ENCODE data around the gene SIRPB2.

Gene SIRPB2

DNA sequence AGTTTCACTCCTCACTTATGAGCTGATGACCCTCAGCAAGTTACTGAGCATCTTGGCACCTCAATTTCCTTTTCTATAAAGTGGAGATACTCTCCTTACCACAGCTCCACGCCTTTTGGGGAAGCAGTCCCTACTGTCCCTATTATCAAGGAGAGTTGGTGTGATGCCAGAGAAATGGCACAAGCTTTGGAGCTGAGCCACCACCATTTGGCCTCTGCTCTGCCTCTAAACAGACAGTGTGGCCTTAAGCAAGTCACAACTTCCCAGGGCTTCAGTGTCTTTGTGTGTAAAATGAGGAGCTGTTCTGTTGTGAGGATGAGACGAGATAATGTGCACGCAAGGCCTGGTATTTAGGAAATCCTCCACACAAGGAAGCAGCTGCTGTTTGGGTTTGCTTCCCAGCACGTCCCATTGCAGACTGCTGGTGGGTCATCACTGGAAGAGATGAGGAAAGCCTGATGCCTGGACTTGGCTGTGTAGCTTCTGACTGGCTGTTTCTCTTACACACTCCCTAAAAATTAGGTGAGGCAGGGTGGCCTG, 43.1 kb downstream of the SIRPB2 start:
- no peak for TF ChIP-seq EZH2phosphoT487 (conservative IDR thresholded peaks at IDR 0.05; ENCODE audit: low read length)
- TF ChIP-seq, protein P1, sequence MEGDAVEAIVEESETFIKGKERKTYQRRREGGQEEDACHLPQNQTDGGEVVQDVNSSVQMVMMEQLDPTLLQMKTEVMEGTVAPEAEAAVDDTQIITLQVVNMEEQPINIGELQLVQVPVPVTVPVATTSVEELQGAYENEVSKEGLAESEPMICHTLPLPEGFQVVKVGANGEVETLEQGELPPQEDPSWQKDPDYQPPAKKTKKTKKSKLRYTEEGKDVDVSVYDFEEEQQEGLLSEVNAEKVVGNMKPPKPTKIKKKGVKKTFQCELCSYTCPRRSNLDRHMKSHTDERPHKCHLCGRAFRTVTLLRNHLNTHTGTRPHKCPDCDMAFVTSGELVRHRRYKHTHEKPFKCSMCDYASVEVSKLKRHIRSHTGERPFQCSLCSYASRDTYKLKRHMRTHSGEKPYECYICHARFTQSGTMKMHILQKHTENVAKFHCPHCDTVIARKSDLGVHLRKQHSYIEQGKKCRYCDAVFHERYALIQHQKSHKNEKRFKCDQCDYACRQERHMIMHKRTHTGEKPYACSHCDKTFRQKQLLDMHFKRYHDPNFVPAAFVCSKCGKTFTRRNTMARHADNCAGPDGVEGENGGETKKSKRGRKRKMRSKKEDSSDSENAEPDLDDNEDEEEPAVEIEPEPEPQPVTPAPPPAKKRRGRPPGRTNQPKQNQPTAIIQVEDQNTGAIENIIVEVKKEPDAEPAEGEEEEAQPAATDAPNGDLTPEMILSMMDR (IDR thresholded peaks at IDR 0.05; ENCODE audit: insufficient read depth, low read length, poor library complexity, severe bottlenecking) = no peak
- Histone ChIP-seq H3K9me3 (ENCODE audit: insufficient read depth, low read length) (no peaks in the 10 kb centered on the region), H3K27ac (ENCODE audit: low read depth, low read length) (no peak overlapping the region), H3K9ac (ENCODE audit: low read length) (no peak overlapping the region), H2AFZ (ENCODE audit: low read depth, low read length, severe bottlenecking) (no peak overlapping the region), H3K4me2 (ENCODE audit: low read depth, low read length, poor library complexity, severe bottlenecking) (no peak overlapping the region), H3K9me2 (replicated peaks; ENCODE audit: insufficient read depth, low read length) (no peaks in the 10 kb centered on the region), H3K79me2 (ENCODE audit: insufficient read depth, low read length) (no peaks in the 10 kb centered on the region), H4K20me1 (ENCODE audit: low read depth, low read length) (no peaks in the 10 kb centered on the region), H3K4me3 (ENCODE audit: insufficient read depth, low read length, poor library complexity, severe bottlenecking) (no peak overlapping the region), H3K27me3 (ENCODE audit: low read length) (no peaks in the 10 kb centered on the region), H3F3A (ENCODE audit: insufficient read depth) (no peaks in the 10 kb centered on the region), H3K36me3 (ENCODE audit: low read length) (peaks cover 2% of the 10 kb centered on the region; the same call in 1 of the 2 replicates)

DNA sequence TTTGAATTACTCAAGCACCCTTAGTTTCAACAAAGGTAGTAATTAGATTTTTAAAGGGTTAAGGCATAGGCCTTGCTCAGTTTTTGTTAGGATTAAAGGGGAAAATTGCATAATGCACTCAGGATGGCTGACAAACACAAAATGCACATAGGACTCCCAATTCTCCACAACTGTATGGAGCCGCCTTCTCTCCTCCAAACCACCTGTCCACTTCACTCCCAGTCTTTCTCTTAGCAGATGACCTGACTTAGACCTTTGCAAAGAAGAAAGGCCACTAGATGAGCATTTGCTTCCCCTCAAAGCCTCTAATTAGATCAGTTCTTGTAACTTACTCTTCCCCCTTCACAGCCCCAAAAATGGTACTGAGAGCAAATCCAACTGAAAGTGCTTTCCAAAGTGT, 44.7 kb downstream of the SIRPB2 start:
- H3K27ac ChIP-seq (ENCODE audit: low read depth, low read length) = no peak overlapping the region
- no peak overlapping the region for H3K4me3 ChIP-seq (ENCODE audit: insufficient read depth, low read length, poor library complexity, severe bottlenecking)
- no peaks in the 10 kb centered on the region for H3K9me3 ChIP-seq (ENCODE audit: insufficient read depth, low read length)
- H4K20me1 ChIP-seq (ENCODE audit: low read depth, low read length) = no peaks in the 10 kb centered on the region
- TF ChIP-seq, protein P1 (IDR thresholded peaks at IDR 0.05; ENCODE audit: insufficient read depth, low read length, poor library complexity, severe bottlenecking) = no peak
- TF ChIP-seq EZH2phosphoT487 (conservative IDR thresholded peaks at IDR 0.05; ENCODE audit: low read length) = no peak
- peaks cover 2% of the 10 kb centered on the region; the same call in 1 of the 2 replicates for H3K36me3 ChIP-seq (ENCODE audit: low read length)
- H3K27me3 ChIP-seq (ENCODE audit: low read length) = no peaks in the 10 kb centered on the region
- no peak overlapping the region for H2AFZ ChIP-seq (ENCODE audit: low read depth, low read length, severe bottlenecking)
- H3K9me2 ChIP-seq (replicated peaks; ENCODE audit: insufficient read depth, low read length) = no peaks in the 10 kb centered on the region
- no peak overlapping the region for H3K4me2 ChIP-seq (ENCODE audit: low read depth, low read length, poor library complexity, severe bottlenecking)
- no peaks in the 10 kb centered on the region for H3F3A ChIP-seq (ENCODE audit: insufficient read depth)
- H3K79me2 ChIP-seq (ENCODE audit: insufficient read depth, low read length) = no peaks in the 10 kb centered on the region
- H3K9ac ChIP-seq (ENCODE audit: low read length) = no peak overlapping the region

DNA sequence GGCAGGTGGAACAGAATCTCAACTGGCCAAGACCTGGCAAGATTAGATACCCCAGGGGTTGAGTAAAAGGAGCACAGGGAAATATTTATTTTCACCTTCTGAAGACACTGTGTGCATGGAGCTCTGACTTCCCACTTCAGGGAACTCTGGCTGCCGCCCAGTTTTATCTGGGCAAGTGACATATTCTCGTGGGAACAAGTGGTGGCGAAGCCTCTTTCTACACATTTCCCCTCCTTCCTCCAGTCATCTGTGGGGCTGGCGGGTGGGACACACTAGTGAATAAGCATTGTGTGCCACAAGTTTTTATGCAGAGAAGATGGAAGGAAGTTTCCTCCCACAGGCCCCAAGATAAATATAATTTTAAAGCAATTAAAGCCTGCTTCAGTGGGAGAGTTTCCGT, 48.1 kb downstream of the SIRPB2 start:
- Histone ChIP-seq H3K27me3 (ENCODE audit: low read length) (no peaks in the 10 kb centered on the region), H3K27ac (ENCODE audit: low read depth, low read length) (no peak overlapping the region), H2AFZ (ENCODE audit: low read depth, low read length, severe bottlenecking) (no peak overlapping the region), H4K20me1 (ENCODE audit: low read depth, low read length) (no peaks in the 10 kb centered on the region), H3K36me3 (ENCODE audit: low read length) (no peaks in the 10 kb centered on the region), H3K4me2 (ENCODE audit: low read depth, low read length, poor library complexity, severe bottlenecking) (no peak overlapping the region), H3K9me3 (ENCODE audit: insufficient read depth, low read length) (no peaks in the 10 kb centered on the region), H3K9me2 (replicated peaks; ENCODE audit: insufficient read depth, low read length) (no peaks in the 10 kb centered on the region), H3K4me3 (ENCODE audit: insufficient read depth, low read length, poor library complexity, severe bottlenecking) (no peak overlapping the region), H3K79me2 (ENCODE audit: insufficient read depth, low read length) (no peaks in the 10 kb centered on the region), H3K9ac (ENCODE audit: low read length) (no peak overlapping the region), H3F3A (ENCODE audit: insufficient read depth) (no peaks in the 10 kb centered on the region)
- no peak for TF ChIP-seq EZH2phosphoT487 (conservative IDR thresholded peaks at IDR 0.05; ENCODE audit: low read length)
- TF ChIP-seq, protein P1 (IDR thresholded peaks at IDR 0.05; ENCODE audit: insufficient read depth, low read length, poor library complexity, severe bottlenecking) = no peak
